A673 (cell line): Measurements from ENCODE around the gene HBS1L.

Experiments used
- EZH2 ChIP-seq: fragments of 200-600 bp; sonication (generic); IDR thresholded peaks from 2 replicates; pipeline ENCODE4 v1.6.1; 2017; ENCODE audit warnings: borderline replicate concordance, low read depth, mild to moderate bottlenecking, mixed read lengths, antibody characterized with exemption, low read length; ENCODE audit not compliant: poor library complexity, severe bottlenecking
- TF ChIP-seq, protein P1 (sequence below): fragments of 300-800, 200-600 bp; sonication (generic); conservative IDR thresholded peaks from 2 replicates; pipeline ENCODE4 v1.5.1; 2017; ENCODE audit warnings: low read depth, mild to moderate bottlenecking, antibody characterized with exemption, low read length, moderate library complexity, mixed read lengths

DNA sequence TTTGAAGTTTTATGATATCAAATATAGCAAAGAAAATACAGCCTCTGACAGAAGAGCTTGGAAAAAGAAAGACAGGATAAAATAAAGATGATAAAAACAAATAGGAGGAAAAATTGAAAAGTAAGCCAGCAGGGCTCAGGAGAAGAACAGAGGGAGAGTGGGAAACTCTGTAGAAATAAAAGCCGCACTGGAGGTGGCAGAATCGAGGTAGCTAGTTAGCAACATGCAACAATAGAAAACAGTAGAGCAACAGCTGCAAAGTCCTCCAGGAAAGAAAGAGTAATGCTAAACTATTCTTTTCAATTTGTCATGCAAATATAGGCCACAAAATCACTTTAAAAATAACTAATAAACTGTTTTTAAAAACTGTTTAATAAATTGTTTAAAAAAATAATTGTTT is 28.8 kb downstream of the HBS1L start:
- no peak for TF ChIP-seq EZH2
- TF ChIP-seq, protein P1, sequence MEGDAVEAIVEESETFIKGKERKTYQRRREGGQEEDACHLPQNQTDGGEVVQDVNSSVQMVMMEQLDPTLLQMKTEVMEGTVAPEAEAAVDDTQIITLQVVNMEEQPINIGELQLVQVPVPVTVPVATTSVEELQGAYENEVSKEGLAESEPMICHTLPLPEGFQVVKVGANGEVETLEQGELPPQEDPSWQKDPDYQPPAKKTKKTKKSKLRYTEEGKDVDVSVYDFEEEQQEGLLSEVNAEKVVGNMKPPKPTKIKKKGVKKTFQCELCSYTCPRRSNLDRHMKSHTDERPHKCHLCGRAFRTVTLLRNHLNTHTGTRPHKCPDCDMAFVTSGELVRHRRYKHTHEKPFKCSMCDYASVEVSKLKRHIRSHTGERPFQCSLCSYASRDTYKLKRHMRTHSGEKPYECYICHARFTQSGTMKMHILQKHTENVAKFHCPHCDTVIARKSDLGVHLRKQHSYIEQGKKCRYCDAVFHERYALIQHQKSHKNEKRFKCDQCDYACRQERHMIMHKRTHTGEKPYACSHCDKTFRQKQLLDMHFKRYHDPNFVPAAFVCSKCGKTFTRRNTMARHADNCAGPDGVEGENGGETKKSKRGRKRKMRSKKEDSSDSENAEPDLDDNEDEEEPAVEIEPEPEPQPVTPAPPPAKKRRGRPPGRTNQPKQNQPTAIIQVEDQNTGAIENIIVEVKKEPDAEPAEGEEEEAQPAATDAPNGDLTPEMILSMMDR = no peak
